DND-41 (cell line): ENCODE results near the gene CD52.
A peak's percentile ranks its signal among the peaks of the same experiment; 100 is the strongest.

Experiments
- ATAC-seq: fragments of 200-7000 bp; cut with Tn5 transposase; 3 replicates; pipeline ENCODE4 v1.9.1; 2021; ENCODE audit warnings: low read depth; ENCODE audit not compliant: insufficient read depth
- DNase-seq: peaks from one replicate; pipeline ENCODE4 v3.0.0-alpha.2; 2020
- H2AFZ ChIP-seq: 2 replicates; pipeline ENCODE4 v1.6.0; 2012; ENCODE audit warnings: low read depth, low read length
- H3K27ac ChIP-seq: 2 replicates; pipeline ENCODE4 v1.5.1; 2012; ENCODE audit warnings: low read length, inconsistent platforms
- H3K27me3 ChIP-seq: fragments of 200-600 bp; sonication (generic); 2 replicates; pipeline ENCODE4 v1.6.0; 2012; ENCODE audit warnings: low read length, mild to moderate bottlenecking, inconsistent platforms; ENCODE audit not compliant: insufficient read depth, poor library complexity
- H3K36me3 ChIP-seq: 2 replicates; pipeline ENCODE4 v1.5.1; 2012; ENCODE audit warnings: low read length, inconsistent platforms; ENCODE audit not compliant: insufficient read depth
- H3K4me1 ChIP-seq: 2 replicates; pipeline ENCODE4 v1.5.1; 2012; ENCODE audit warnings: mild to moderate bottlenecking, low read length; ENCODE audit not compliant: insufficient read depth
- H3K4me2 ChIP-seq: 2 replicates; pipeline ENCODE4 v1.6.0; 2012; ENCODE audit warnings: mild to moderate bottlenecking, moderate library complexity, low read length, inconsistent platforms; ENCODE audit not compliant: insufficient read depth
- H3K4me3 ChIP-seq, 2 experiments: fragments of 200-600 bp in 1 of 2; shearing (Covaris generic) in 1 of 2; 2 replicates each; pipeline ENCODE4 v1.5.1; 2012 to 2016; ENCODE audit warnings: inconsistent platforms in 2 of 2, low read length in 2 of 2, mild to moderate bottlenecking in 2 of 2, low read depth in 1 of 2, moderate library complexity in 1 of 2
- H3K79me2 ChIP-seq: 2 replicates; pipeline ENCODE4 v1.6.0; 2012; ENCODE audit warnings: low read length, inconsistent platforms; ENCODE audit not compliant: insufficient read depth
- H3K9ac ChIP-seq: 2 replicates; pipeline ENCODE4 v1.6.0; 2012; ENCODE audit warnings: low read depth, mild to moderate bottlenecking, inconsistent platforms, low read length, moderate library complexity
- H3K9me3 ChIP-seq: 2 replicates; pipeline ENCODE4 v1.5.1; 2012; ENCODE audit warnings: low read length, moderate library complexity, mild to moderate bottlenecking, inconsistent platforms; ENCODE audit not compliant: insufficient read depth, severe bottlenecking
- H4K20me1 ChIP-seq: 2 replicates; pipeline ENCODE4 v1.6.0; 2012; ENCODE audit warnings: low read length; ENCODE audit not compliant: insufficient read depth
- CTCF ChIP-seq: IDR thresholded peaks from 2 replicates; pipeline ENCODE4 v1.5.1; 2012; ENCODE audit warnings: borderline replicate concordance, low read length, moderate library complexity, mild to moderate bottlenecking; ENCODE audit not compliant: poor library complexity, severe bottlenecking; ENCODE audit errors: extremely low read depth
- EZH2 ChIP-seq: IDR thresholded peaks from 3 replicates; pipeline ENCODE4 v1.6.1; 2012; ENCODE audit warnings: borderline replicate concordance, low read depth, mild to moderate bottlenecking, moderate library complexity, low read length, inconsistent platforms; ENCODE audit not compliant: severe bottlenecking

CD52 gene

GRCh38 chr1:26281091-26281958 is 36.4 kb upstream of the CD52 start:
- H2AFZ ChIP-seq: no peak overlapping the region
- H3K36me3 ChIP-seq: peaks cover 63% of the 10 kb centered on the region
- peak overlapping the region; percentile 67 for H3K4me2 ChIP-seq
- H3K27ac ChIP-seq: peak overlapping the region; percentile 72
- H4K20me1 ChIP-seq: peaks cover 18% of the 10 kb centered on the region; the same call in 1 of the 2 replicates
- DNase-seq: no peak
- H3K4me3 ChIP-seq: peak overlapping the region in 1 of 2 experiments; percentile 74; a peak in 2 of 4 replicates
- peaks cover 69% of the 10 kb centered on the region for H3K4me1 ChIP-seq
- peaks cover 29% of the 10 kb centered on the region for H3K79me2 ChIP-seq
- TF ChIP-seq CTCF (no peak), EZH2 (no peak)
- no peaks in the 10 kb centered on the region for H3K27me3 ChIP-seq
- peak overlapping the region; percentile 91 for H3K9ac ChIP-seq
- no peaks in the 10 kb centered on the region for H3K9me3 ChIP-seq
- no peak for ATAC-seq

- Histone ChIP-seq H3K4me2 (peak overlapping the region; percentile 67), H3K79me2 (peaks cover 29% of the 10 kb centered on the region), H3K27me3 (no peaks in the 10 kb centered on the region), H3K4me3 (0 out of 4 replicates have a peak overlapping the region, but pooled peaks of 1 of the 2 experiments have one; percentile 74), H3K27ac (peak overlapping the region; percentile 72; the same call in 1 of the 2 replicates), H2AFZ (no peak overlapping the region), H3K9ac (no peak overlapping the region; the same call in 1 of the 2 replicates), H3K9me3 (no peaks in the 10 kb centered on the region), H3K4me1 (peaks cover 71% of the 10 kb centered on the region), H4K20me1 (peaks cover 17% of the 10 kb centered on the region; the same call in 1 of the 2 replicates), H3K36me3 (peaks cover 57% of the 10 kb centered on the region)
- DNase-seq (no peak), ATAC-seq (no peak)
- TF ChIP-seq EZH2: no peak
- TF ChIP-seq CTCF: no peak
Measured at GRCh38 chr1:26281971-26282370, 35.8 kb upstream of the CD52 start.

GRCh38 chr1:26282401-26282918 is 35.3 kb upstream of the CD52 start:
- DNase-seq: no peak
- H3K36me3 ChIP-seq: peaks cover 52% of the 10 kb centered on the region
- H3K4me1 ChIP-seq: peaks cover 75% of the 10 kb centered on the region
- TF ChIP-seq CTCF (no peak), EZH2 (no peak)
- H2AFZ ChIP-seq: no peak overlapping the region
- H3K4me3 ChIP-seq: no peak overlapping the region
- 0 out of 2 replicates have a peak overlapping the region, but pooled peaks have one; percentile 14 for H3K27ac ChIP-seq
- H3K27me3 ChIP-seq: no peaks in the 10 kb centered on the region
- H4K20me1 ChIP-seq: peaks cover 17% of the 10 kb centered on the region; the same call in 1 of the 2 replicates
- H3K9ac ChIP-seq: no peak overlapping the region
- H3K9me3 ChIP-seq: no peaks in the 10 kb centered on the region
- no peak for ATAC-seq
- H3K4me2 ChIP-seq: no peak overlapping the region
- H3K79me2 ChIP-seq: peaks cover 29% of the 10 kb centered on the region
